Measurements from ENCODE around the gene SPATS2. TPM values are rescaled to one million over a fixed set of nuclear protein-coding genes. Genes with fewer than 3 reads are reported as not detected.

Gene SPATS2
- total RNA-seq, 1 donor from 2014 or later: 21.3 TPM

GRCh38 chr12:49566361-49566760 lies 199.1 kb downstream of the SPATS2 start:
- H3K4me3 ChIP-seq (ENCODE audit: low read depth, low read length): no peak overlapping the region
- no peak for TF ChIP-seq CTCF (IDR thresholded peaks at IDR 0.05; ENCODE audit: insufficient read depth, low read length, severe bottlenecking)
- H3K27me3 ChIP-seq (ENCODE audit: control insufficient read depth, insufficient read depth, low read length): no peaks in the 10 kb centered on the region
- DNase-seq (ENCODE audit: low read depth) (no peak), FAIRE-seq (no peak)
- H3K36me3 ChIP-seq (ENCODE audit: control insufficient read depth, insufficient read depth, low read length): peaks cover 28% of the 10 kb centered on the region

DNA sequence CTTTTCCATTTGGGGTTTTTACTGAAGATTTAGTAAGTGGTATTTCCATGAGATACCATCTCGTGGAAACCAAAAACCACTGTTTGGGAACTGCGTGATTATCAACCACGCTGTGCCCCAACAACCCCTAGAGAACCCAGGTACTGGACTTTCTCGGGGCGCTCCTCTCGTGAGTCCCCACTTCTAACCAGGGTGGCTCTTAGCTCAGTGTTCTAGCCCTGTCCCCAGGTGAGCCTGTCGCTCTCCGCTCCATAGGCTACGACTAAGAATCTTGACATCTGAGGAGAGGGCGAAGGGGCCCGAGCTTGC lies 200.0 kb downstream of the SPATS2 start:
- Histone ChIP-seq H3K4me3 (ENCODE audit: low read depth, low read length) (peak overlapping the region; percentile 90), H3K27me3 (ENCODE audit: control insufficient read depth, insufficient read depth, low read length) (no peaks in the 10 kb centered on the region), H3K36me3 (ENCODE audit: control insufficient read depth, insufficient read depth, low read length) (peaks cover 27% of the 10 kb centered on the region)
- FAIRE-seq: no peak
- no peak for TF ChIP-seq CTCF (IDR thresholded peaks at IDR 0.05; ENCODE audit: insufficient read depth, low read length, severe bottlenecking)
- no peak for DNase-seq (ENCODE audit: low read depth)

GRCh38 chr12:49567611-49568441 lies 200.6 kb downstream of the SPATS2 start, which contains the start of gene MCRS1:
MCRS1 (minus strand) TSS chr12:49568142; CDS start chr12:49566731, 1,411 bp downstream.
- FAIRE-seq (no peak), DNase-seq (ENCODE audit: low read depth) (peak; percentile 87)
- no peak for TF ChIP-seq CTCF (IDR thresholded peaks at IDR 0.05; ENCODE audit: insufficient read depth, low read length, severe bottlenecking)
- Histone ChIP-seq H3K4me3 (ENCODE audit: low read depth, low read length) (peak within 1 kb of the TSS; percentile 90), H3K27me3 (ENCODE audit: control insufficient read depth, insufficient read depth, low read length) (no peaks in the 10 kb centered on the region), H3K36me3 (ENCODE audit: control insufficient read depth, insufficient read depth, low read length) (peaks cover 24% of the 10 kb centered on the region)

- DNase-seq (ENCODE audit: low read depth) (no peak), FAIRE-seq (no peak)
- TF ChIP-seq CTCF (IDR thresholded peaks at IDR 0.05; ENCODE audit: insufficient read depth, low read length, severe bottlenecking): no peak
- Histone ChIP-seq H3K4me3 (ENCODE audit: low read depth, low read length) (peak overlapping the region; percentile 90), H3K36me3 (ENCODE audit: control insufficient read depth, insufficient read depth, low read length) (peaks cover 17% of the 10 kb centered on the region), H3K27me3 (ENCODE audit: control insufficient read depth, insufficient read depth, low read length) (no peaks in the 10 kb centered on the region)
These were observed 201.3 kb downstream of the SPATS2 start for GRCh38 chr12:49568442-49569162.

Other genes starting within 250 kb of the SPATS2 start
- gene TUBA1B, start 236.1 kb upstream of the SPATS2 start, total RNA-seq: 253 and 317 TPM in 2 replicates
- 8.2 and 17.3 TPM in 2 replicates for gene TUBA1A, start 178.4 kb upstream of the SPATS2 start, total RNA-seq
- gene TUBA1C, start 102.4 kb upstream of the SPATS2 start, total RNA-seq: 196 and 466 TPM in 2 replicates
- 0.26 and 0.51 TPM in 2 replicates for gene PRPH, start 72.3 kb upstream of the SPATS2 start, total RNA-seq
- 2.6 and 5.2 TPM in 2 replicates for gene TROAP, start 44.2 kb upstream of the SPATS2 start, total RNA-seq
- 0.13 TPM in 1 of 2 replicates, not detected in the other for gene C1QL4, start 30.3 kb upstream of the SPATS2 start, total RNA-seq
- 0.13 and 0.26 TPM in 2 replicates for gene DNAJC22, start 20.6 kb upstream of the SPATS2 start, total RNA-seq
- gene KCNH3, start 171.6 kb downstream of the SPATS2 start, total RNA-seq: under 0.01 TPM in 2 replicates
- gene MCRS1, start 200.7 kb downstream of the SPATS2 start, total RNA-seq: 62.7 and 64.6 TPM in 2 replicates
- gene FAM186B, start 238.2 kb downstream of the SPATS2 start, total RNA-seq: 0.13 and 0.26 TPM in 2 replicates